Kidney (tissue), 14 donors: ENCODE results near the gene ADAMTSL3. TPM values are rescaled to one million over a fixed set of nuclear protein-coding genes. Genes with fewer than 3 reads are reported as not detected.

ENCODE experiments used
- DNase-seq, 5 donors: peaks; one replicate each; pipeline ENCODE4 v3.0.0-alpha.2; 2013 to 2020
- FAIRE-seq: peaks from 2 replicates; lab custom pipeline; 2012; peaks lifted over from hg19 to GRCh38; lab: Jason Lieb, UNC
- H3K27ac ChIP-seq, 2 donors: one replicate each; pipeline ENCODE4 v1.7.0; 2013; ENCODE audit warnings: low read depth in 2 of 2, low read length in 2 of 2, inconsistent platforms in 1 of 2
- H3K27me3 ChIP-seq: one replicate; pipeline ENCODE4 v1.7.1; 2013; ENCODE audit warnings: low read length, inconsistent platforms; ENCODE audit not compliant: control insufficient read depth, insufficient read depth
- H3K36me3 ChIP-seq, 3 donors: one replicate each; pipeline versions ENCODE4 v1.7.0 to v1.7.1; 2013; ENCODE audit warnings: low read length in 3 of 3, control low read depth in 1 of 3, inconsistent platforms in 1 of 3; ENCODE audit not compliant: insufficient read depth in 3 of 3, control insufficient read depth in 2 of 3
- H3K4me1 ChIP-seq, 3 donors: one replicate each; pipeline versions ENCODE4 v1.7.0 to v1.7.1; 2013; ENCODE audit warnings: low read length in 3 of 3, inconsistent platforms in 1 of 3, low read depth in 1 of 3; ENCODE audit not compliant: control insufficient read depth in 2 of 3, insufficient read depth in 2 of 3
- H3K4me3 ChIP-seq, 3 donors: one replicate each; pipeline versions ENCODE4 v1.7.0 to v1.8.1; 2013; ENCODE audit warnings: low read length in 3 of 3, control low read depth in 1 of 3, inconsistent platforms in 1 of 3
- H3K9ac ChIP-seq, 3 donors: one replicate each; pipeline versions ENCODE4 v1.7.0 to v1.7.1; 2013; ENCODE audit warnings: low read length in 3 of 3, control low read depth in 1 of 3, inconsistent platforms in 1 of 3
- H3K9me3 ChIP-seq, 3 donors: one replicate each; pipeline versions ENCODE4 v1.7.0 to v1.7.1; 2013; ENCODE audit warnings: low read length in 3 of 3, control low read depth in 1 of 3, inconsistent platforms in 1 of 3; ENCODE audit not compliant: control insufficient read depth in 2 of 3, insufficient read depth in 1 of 3
- CTCF ChIP-seq: IDR thresholded peaks from 3 replicates; pipeline ENCODE4 v1.5.1; 2012; ENCODE audit warnings: mild to moderate bottlenecking, moderate library complexity, borderline replicate concordance; ENCODE audit not compliant: insufficient read depth; ENCODE audit errors: extremely low read depth
- intact Hi-C: fragments of 100-400 bp; cut with DNase I; formaldehyde crosslinking; loops from one replicate; pipeline ENCODE4 v1.11.1; 2022
- polyA plus RNA-seq: library from polyadenylated mRNA; stranded (reverse); fragments of 350-450 nt; fragmentation: Illumina TruSeq; extraction: RNeasy Lipid Tissue Mini Kit (QIAGEN cat#74804); gene quantifications from one replicate; pipeline ENCODE4 v1.2.3, GENCODE V29; 2014; ENCODE audit warnings: low read depth, low replicate concordance; ENCODE audit not compliant: insufficient read depth
- total RNA-seq: library from RNA; stranded (reverse); fragmentation: NEBNext Ultra II Directional; extraction: Animal tissue kit (Norgen Biotek cat#: 25700); gene quantifications from one replicate; pipeline ENCODE4 v1.2.1, GENCODE V29; 2021
- donor health status: control.
- donor health status: control.
- donor health status: control.
- donor health status: control.
- donor health status: control.
- donor health status: DM: yes; HTN: yes; CAD: no.
- donor health status: Normal renal cell carcinoma (clear cell type).

ADAMTSL3 gene
- total and polyA plus RNA-seq, 2 donors from 2014 or later = 1.6 to 23.4 TPM

GRCh38 chr15:83970295-83970890 is 316.5 kb downstream of the ADAMTSL3 start:
- Histone ChIP-seq H3K4me1 (no peaks in the 10 kb centered on the region), H3K4me3 (no peak overlapping the region), H3K9ac (no peak overlapping the region), H3K36me3 (no peaks in the 10 kb centered on the region), H3K27ac (no peak overlapping the region), H3K27me3 (no peaks in the 10 kb centered on the region), H3K9me3 (no peaks in the 10 kb centered on the region)
- intact Hi-C loops = no loop called here
- no peak for TF ChIP-seq CTCF
- FAIRE-seq (no peak), DNase-seq (peak in 1 of 5 donors; percentile 13)

GRCh38 chr15:83971992-83972391 is 318.1 kb downstream of the ADAMTSL3 start:
- no peaks in the 10 kb centered on the region for H3K27me3 ChIP-seq
- no peak for TF ChIP-seq CTCF
- no peaks in the 10 kb centered on the region for H3K36me3 ChIP-seq
- no peak overlapping the region for H3K4me3 ChIP-seq
- no peak overlapping the region for H3K27ac ChIP-seq
- no peak for FAIRE-seq
- intact Hi-C loops = no loop called here
- H3K4me1 ChIP-seq = no peaks in the 10 kb centered on the region
- H3K9ac ChIP-seq = no peak overlapping the region
- peaks cover 0 to 4% (median 0%) of the 10 kb centered on the region in 3 donors for H3K9me3 ChIP-seq
- no peak for DNase-seq

- Histone ChIP-seq H3K27me3 (no peaks in the 10 kb centered on the region), H3K36me3 (no peaks in the 10 kb centered on the region), H3K9me3 (peaks cover 0 to 6% (median 0%) of the 10 kb centered on the region in 3 donors), H3K4me3 (no peak overlapping the region), H3K9ac (no peak overlapping the region), H3K27ac (no peak overlapping the region), H3K4me1 (no peaks in the 10 kb centered on the region)
- no peak for FAIRE-seq
- DNase-seq = no peak
- TF ChIP-seq CTCF = no peak
- intact Hi-C loops = no loop called here
Observed at GRCh38 chr15:83973816-83974215, 319.9 kb downstream of the ADAMTSL3 start.

- no peak for DNase-seq
- intact Hi-C loops = no loop called here
- no peak for TF ChIP-seq CTCF
- no peak for FAIRE-seq
- H3K4me3 ChIP-seq = no peak overlapping the region
- H3K9ac ChIP-seq = no peak overlapping the region
- no peak overlapping the region for H3K27ac ChIP-seq
- H3K9me3 ChIP-seq = peaks cover 0 to 6% (median 0%) of the 10 kb centered on the region in 3 donors
- no peaks in the 10 kb centered on the region for H3K27me3 ChIP-seq
- no peaks in the 10 kb centered on the region for H3K4me1 ChIP-seq
- no peaks in the 10 kb centered on the region for H3K36me3 ChIP-seq
Observed at GRCh38 chr15:83977992-83978391, 324.1 kb downstream of the ADAMTSL3 start.
